Measurements from ENCODE around the gene PCDHB16.

- no peak for TF ChIP-seq CTCF (IDR thresholded peaks at IDR 0.05; ENCODE audit: insufficient read depth, low read length, poor library complexity, severe bottlenecking)
- TF ChIP-seq EZH2phosphoT487 (conservative IDR thresholded peaks at IDR 0.05; ENCODE audit: low read length) = no peak
Measured at GRCh38 chr5:141150993-141151325, 31.2 kb upstream of the PCDHB16 start.

Data from SU-DHL-6 (cell line).